HG02610 (cell line): ENCODE data around the gene MCF2L.
"Not testable (repeated sequence)": the region's sequence is repeated elsewhere in the genome, so short reads cannot be mapped to it uniquely, and the experiment has no call there.

Experiments used
- ATAC-seq: cut with Tn5 transposase; IDR thresholded peaks from one replicate; pipeline ENCODE4 v1.9.1; 2021; ENCODE audit warnings: mild to moderate bottlenecking, moderate library complexity; ENCODE audit not compliant: unreplicated experiment

MCF2L gene

DNA sequence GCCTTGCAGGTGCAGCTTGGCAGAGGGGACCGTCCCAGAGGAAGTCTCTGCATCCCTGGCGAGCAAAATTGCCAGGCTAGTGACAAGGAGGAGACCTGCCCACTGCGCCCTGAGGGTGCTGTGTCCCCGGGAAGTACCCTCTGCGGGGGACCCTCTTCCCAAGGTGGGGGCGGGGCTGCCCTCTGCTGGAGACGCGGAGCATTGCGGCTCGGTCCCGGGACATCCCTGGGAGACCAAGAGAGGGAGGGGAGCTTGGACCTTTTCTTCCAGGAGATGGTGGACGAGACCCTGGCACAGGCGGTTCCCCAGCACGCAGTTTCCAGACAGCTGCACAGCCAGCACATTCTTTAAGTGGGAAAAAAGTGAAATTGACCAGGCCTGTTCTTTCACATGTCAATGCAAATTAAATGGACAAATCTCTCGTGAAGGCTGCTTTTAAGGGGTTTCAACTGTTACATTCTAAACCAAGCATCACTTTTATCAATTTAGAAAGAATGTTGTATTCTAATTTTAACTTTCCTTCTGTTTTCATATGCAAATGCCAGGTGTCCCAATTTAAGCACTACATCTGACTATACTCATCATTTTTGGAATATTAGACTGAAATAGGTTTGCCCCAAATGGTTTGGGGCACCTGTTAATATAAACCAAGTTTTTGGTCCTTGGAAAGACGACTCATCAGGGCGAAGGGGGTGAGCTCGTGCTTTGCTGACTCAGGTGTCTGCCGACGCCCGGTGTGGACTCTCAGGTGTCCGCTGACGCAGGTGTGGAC lies 60.7 kb downstream of the MCF2L start:
- no peak for ATAC-seq

DNA sequence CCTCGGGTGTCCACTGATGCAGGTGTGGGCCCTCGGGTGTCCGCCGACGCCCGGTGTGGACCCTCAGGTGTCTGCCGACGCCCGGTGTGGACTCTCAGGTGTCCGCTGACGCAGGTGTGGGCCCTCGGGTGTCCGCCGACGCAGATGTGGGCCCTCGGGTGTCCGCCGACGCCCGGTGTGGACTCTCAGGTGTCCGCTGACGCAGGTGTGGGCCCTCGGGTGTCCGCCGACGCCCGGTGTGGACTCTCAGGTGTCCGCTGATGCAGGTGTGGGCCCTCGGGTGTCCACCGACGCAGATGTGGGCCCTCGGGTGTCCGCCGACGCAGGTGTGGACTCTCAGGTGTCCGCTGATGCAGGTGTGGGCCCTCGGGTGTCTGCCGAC lies 61.2 kb downstream of the MCF2L start:
- ATAC-seq: not testable (repeated sequence)

DNA sequence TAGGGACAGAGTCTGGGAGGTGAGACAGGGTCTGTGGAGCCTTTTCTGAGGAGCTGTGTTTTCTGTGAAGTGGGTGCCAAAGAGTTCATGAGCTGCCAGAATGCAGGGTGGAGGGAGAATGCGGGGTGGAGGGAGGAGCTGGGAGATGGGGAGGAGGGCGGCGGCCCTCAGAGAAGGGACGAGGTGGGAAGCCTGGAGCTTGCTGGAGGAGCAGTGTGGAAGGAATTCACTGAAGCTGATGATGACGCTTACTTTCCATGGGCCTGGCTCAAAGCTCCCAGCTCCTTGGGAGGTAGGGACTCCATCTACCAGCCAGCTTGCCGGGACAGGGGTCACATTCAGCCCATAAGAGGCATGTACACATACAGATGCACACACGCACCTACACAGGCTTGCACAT lies 62.5 kb downstream of the MCF2L start:
- ATAC-seq: no peak

DNA sequence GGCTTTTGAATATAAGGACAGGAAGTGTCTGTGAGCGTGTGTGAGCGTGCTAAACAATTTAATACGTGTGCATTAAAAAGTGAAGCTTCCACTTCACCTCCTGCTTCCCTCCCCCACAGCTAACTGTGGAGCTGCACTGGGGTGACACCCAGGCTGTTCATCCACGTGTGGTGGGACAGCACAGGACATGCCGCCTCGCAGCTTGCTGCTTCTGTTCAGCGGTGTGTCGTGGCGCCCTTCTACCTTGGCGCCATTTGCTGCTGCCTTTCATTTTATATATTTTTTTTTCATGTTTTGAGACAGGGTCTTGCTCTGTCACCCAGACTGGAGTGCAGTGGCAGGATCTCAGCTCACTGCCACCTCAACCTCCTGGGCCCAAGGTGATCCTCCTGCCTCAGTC lies 63.3 kb downstream of the MCF2L start:
- no peak for ATAC-seq

DNA sequence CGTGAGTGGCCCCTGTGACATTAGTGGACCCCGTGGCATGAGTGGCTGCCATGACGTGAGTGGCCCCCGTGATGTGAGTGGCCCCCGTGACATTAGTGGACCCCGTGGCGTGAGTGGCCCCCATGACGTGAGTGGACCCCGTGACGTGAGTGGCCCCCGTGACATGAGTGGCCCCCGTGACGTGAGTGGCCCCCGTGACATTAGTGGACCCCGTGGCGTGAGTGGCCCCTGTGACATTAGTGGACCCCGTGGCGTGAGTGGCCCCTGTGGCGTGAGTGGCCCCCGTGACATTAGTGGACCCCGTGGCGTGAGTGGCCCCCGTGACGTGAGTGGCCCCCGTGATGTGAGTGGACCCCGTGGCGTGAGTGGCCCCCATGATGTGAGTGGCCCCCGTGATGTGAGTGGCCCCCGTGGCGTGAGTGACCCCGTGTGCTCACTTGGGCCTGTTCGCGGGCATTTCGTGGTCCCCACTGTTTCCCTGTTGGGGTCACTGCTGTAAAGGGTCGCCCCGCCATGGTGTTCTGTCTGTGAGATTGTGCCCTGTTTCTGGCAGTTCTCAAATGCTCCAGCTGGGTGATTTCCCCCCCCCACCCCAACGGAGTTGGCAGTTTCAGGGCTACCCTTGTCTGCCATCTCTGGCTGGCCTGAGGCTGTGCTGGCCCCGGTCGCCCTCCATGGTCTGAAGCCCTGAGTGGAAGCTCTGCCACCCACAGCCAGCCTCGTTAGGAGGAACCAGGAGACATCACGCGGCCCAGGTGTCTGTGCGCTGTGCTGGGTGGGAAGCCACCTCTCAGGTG lies 64.2 kb downstream of the MCF2L start:
- ATAC-seq: no peak

DNA sequence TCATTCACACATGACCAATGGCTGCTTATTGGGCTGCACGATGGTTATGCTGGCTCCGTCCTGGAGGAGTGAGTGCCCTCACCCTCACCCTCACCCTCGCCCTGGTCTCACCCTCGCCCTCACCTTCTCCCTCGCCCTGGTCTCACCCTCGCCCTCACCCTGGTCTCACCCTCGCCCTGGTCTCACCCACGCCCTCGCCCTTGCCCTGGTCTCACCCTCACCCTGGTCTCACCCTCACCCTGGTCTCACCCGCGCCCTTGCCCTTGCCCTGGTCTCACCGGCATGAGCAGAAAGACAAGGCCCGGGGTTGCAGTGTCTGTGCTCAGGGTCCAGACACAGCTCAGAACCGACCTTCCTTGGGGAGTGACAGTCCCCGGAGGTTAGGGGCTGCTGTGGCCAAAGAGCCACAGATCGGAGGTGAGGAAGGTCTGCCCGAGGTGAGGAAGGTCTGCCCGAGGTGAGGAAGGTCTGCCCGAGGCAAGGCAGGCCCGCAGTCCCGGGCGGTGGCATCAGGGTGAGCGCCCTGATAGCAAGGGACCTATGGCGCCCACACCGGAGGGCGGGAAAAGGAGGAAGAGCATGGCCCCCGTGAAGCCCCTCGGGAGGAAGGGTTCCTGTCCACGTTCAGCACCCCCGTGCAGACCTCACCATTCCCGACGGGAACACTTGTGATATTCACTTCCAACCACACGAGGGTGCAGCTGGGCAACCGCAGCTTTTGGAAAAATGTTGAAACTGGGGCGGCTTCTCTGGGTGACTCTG lies 65.6 kb downstream of the MCF2L start:
- ATAC-seq: no peak

DNA sequence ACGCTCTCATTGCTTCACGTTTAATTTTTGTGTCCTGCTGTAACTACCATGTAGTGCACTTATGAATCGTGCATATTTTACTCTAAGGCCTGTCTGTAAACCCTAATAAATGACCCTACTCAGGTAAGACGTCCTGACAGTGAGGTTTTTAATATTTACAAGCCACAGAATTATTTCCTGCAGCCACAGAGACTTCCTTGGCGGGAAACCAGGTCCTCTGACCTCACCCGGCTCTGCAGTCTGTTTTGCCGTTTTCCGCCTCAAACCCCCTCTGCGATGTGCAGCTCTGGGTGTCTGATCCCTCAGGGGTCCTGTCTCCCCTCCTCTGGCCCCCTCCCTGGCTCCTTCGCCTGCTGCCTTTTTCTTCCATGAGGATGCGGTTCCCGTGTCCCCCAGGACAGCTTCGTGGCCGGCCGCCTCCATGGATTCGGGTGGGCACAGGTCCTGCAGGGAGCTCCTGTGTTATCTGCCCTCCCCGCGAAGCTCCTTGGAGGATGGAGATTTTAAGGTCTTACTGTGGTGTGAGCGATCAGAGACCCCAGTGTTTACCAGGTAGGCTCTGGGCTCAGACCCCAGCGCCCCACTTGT lies 66.3 kb downstream of the MCF2L start:
- no peak for ATAC-seq

DNA sequence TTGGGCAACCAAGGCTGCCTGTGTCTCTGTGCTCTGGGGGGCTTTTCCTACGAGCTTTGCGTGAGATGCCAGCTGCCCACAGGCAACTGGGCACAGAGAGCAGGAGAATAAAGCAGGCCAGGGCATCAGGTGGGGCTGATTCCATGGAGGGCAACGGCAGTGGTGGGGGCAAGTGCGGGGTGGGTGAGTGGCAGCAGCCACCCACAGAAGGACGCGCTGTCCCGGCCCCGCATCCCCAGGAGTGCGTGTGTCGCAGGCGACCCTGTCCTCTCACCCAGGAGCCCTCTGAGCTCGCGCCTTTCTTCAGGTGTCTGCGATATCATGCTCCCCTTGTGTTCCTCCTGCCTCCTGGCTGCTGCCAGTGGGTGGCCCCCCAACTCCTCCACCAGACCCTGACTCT lies 67.4 kb downstream of the MCF2L start:
- ATAC-seq: no peak

DNA sequence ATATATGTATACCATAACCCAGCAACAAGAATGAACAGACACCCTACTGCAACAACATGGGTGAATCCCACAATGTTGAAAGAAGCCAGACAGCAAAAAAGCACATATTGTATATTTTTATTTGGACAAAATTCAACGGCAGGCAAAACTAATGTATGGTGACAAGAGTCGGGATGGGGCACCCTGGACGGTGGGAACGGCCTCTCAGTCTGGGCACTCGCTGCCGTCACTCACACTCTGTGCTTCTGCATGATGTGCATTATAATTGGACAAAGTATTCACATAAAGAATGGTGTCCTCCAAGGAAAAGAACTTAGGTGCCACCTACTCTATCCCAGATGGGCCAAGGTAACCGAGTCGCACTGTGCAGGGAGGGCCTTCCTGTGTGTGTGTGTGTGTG lies 71.0 kb downstream of the MCF2L start:
- ATAC-seq: no peak

DNA sequence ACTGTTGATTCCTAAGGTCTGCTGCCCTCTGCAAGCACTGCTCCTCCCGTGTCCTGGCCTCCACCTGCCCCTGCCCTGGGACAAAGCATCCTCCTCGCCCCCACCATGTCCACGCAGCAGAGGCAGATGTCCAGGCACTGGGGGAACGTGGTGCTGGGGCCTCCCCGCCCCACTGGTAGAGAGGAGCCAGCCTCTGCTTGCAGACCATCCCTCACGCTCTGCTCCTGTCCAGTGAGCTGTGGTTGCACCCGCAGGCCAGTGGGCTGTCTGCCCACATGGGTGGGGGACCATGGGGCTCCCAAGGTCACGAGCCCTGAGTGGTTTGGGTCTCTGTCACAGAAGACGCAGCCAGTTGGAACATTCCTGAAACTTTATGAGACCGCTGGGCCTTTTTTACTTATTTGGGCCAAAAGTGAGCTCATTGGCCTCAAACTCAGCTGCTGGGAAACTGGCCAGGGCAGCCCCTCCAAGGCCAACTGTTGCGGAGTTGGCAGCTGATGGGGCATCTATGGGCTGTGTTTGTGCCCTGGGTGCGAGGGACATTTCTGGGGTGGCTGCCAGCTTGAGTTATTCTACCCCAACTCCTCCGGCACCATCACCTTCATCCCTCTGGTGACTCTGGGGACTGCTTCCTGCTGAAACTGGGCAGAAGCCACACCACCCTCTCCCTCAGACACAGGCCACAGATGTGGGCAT lies 71.7 kb downstream of the MCF2L start:
- no peak for ATAC-seq

DNA sequence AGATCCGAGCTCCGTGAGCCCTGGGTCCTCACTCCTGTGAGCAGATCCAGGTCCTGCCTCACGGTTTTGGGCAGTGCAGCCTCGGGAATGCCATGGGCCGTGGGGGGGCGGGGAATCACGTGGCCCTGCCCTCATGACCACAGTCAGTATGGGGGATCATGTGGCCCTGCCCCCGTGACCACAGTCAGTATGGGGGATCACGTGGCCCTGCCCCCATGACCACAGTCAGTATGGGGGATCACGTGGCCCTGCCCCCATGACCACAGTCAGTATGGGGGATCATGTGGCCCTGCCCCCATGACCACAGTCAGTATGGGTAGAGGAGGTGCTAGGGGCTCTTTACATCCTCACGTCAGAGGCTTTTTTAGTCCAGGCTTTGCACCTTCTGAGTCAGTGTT lies 72.3 kb downstream of the MCF2L start:
- no peak for ATAC-seq

DNA sequence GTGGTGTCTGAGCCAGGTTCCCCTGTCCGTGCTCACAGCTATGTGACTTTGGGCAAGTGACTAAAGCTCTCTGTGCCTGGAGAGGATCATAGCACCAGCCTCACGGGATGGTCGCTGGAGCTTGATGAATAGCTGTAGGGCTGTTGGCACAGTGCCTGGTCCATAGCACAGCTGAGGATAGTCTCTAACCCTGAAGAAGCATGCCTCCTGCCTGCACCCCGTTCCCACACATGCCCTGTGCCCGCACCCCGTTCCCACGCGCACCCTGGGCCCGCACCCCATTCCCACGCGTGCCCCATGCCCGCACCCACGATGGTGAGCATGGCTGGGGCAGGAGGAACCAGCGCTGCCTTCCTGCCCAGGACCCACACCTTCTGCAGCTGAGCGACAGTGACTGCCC lies 72.9 kb downstream of the MCF2L start:
- ATAC-seq: no peak

DNA sequence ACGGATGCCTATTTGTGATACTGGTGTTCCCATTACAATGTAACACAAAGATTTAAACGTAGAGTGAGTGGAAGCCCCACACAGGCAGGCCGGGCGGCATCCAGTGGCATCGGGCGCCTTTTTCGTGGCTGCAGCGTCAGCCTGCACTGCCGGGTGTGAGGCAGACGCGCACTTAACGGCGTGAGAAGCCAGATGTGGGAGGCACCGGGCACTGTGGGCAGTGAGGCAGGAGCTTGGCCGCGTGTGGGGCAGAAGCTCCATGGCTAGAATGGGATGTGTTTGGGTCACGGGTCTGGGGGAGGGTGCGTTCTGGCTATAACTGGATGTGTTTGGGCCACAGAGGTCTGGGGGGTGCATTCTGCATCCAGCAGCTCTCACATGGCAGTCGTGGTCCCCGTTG lies 73.4 kb downstream of the MCF2L start:
- no peak for ATAC-seq

DNA sequence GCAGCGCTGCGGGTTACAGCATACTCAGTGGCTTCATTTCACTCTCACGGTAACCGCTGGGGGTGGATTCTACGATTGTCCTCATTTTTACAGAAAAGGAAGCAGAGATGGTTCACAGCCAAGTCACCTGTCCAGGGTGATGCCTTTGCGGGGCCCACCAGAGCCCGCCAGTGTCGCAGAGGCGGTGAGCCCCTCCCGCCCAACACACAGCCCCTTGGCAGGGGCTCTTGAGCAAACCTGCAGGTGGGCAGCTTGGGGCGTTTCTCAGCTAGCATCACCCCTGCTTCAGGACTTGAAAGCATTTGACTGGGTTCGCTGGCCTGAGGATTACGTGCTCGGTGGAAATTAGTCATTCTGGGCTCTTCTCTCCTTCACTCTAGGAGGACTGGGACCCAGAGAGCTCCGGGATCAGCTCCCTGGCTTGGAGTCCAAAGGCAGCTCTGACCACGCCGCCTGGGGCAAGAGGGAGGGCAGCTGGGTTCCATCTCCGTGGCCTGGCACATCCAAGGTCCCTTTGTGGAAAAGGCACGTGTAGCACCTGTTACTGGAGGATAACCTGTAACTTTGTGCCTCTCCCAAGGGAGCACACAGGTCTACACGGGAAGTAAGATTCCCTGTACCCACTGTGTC lies 74.1 kb downstream of the MCF2L start:
- ATAC-seq: no peak

DNA sequence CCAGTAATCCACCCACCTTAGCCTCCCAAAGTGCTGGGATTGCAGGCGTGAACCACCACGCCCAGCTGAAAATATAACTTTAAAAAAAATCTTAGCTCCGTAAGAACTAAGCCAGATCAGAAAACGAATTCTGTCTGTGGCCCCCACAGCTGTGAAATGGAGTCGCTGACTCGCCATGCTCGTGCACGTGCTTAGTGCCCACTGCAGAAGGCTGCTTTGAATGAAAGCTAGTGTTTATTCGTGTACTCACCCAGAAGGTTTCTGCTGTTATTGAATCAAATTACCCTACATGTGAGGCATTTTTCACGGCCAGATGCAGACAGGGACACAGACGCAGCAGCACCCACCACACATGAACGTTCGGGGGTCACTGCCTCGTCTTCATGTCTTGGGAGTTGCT lies 74.9 kb downstream of the MCF2L start:
- ATAC-seq: no peak

DNA sequence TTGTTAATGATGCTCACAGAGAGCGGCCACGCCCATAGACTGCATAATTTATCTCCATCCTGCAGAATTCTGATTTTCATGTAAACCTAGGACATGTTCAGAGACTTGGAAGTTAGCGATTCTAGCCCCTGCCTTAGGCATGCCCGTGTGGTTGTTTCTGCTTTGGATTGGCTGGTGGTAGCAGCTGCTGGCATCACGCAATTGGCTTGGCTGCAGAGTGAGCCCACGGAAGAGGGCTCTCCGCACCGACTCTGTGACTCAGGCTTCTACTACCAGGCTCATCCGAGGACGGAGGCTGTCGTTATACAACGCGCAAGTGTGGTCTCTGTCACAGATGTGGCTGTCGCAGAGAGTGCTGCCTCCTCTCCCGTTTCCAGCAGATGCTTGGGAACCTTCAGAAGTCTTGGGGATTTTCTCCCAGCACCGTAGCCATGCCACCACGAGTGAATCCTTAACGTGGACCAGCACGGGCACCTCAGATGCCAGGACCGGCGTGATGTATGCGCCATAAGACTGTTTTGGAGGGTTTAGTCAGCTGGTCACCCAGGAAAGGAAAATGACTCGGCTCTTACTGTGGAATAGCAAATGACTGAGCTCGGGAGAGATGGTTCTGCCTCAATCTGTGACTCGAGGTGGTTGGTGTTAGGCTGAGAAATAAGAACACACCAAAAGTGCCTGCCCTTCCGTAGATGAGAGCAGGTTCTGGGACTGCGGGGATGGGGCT lies 75.5 kb downstream of the MCF2L start:
- ATAC-seq: no peak

DNA sequence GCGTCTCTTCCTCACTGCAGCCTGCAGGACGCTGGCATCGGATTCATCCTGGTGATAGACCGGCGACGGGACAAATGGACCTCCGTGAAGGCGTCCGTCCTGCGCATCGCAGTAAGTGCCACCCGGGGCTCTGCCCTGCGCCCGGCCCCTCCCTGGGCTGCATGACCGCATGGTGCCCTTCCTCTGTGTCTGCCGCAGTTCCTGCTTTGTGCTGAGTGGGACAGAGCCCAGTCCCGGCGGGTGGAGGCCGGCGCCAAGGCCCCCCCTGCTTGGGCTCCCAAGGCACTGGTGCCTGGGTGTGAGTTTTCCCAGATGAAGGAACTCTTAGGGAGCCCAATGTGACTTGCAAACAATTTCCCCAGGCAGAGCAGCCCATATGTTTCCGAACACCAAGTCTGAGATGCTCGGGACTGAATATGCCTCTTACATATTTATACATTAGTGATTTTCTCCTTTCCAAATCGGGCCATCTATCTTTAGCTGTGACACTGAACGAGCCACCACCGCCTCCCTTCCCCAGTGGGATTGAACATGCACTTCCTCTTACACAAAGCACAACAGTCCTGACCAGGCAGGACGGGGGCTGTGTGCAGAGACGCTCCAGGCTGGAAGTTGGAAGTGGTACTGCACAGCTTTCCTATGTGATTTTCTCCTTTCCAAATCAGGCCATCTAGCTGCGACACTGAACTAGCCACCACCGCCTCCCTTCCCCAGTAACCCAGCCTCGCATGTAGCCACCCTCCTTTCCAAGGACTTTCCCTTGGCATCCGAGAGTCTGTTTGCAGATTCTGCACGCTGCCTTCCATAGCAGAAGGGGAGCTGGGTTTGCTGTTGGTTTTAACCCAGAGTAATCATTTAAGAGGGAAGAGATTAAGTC lies 76.5 kb downstream of the MCF2L start:
- ATAC-seq: no peak

DNA sequence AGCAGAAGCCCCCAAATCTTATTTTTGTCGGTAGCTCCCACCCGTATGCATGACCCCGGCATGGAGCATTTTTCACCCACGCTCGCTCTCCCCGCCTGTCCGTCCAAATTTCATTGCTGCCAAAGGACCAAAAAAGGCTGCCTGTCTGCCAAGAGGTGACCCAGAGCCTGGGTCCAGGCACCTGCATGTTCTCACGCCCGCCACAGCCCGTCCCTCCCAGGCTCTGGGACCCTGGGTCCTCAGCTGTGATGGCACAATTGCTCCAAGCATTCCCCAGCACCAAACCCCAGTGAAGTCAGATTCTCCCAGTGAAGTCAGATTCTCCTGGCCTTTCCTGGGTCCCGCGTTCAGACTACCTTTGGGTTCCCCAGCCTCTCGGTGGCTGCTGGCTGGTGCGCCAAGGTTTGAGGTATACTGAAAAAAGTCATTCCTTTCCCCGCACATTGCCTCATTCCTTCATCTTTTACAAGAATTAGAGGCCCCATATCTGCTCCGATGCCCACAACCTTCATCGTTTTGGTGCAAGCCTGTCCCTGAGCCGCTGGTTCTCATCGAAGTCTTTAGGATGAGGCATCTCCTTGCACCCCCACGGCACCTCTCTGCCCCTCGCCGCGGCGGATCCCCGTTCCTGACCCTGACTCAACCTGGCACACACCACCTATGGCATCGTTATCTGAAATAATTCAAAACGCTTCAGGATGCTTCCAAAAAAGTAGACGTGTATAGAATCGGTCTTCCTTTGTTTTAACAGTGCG lies 77.3 kb downstream of the MCF2L start:
- ATAC-seq: no peak
